GM23338 (cell line): Measurements from ENCODE around the gene GNA12. TPM values are rescaled to one million over a fixed set of nuclear protein-coding genes. Genes with fewer than 3 reads are reported as not detected.

Source experiments
- ATAC-seq: fragments of 200-7000 bp; cut with Tn5 transposase; 3 replicates; pipeline ENCODE4 v1.9.1; 2020
- DNase-seq: peaks from one replicate; pipeline ENCODE4 v3.0.0-alpha.2; 2015; ENCODE audit warnings: low spot score
- H2AFZ ChIP-seq: fragments of 200-600 bp; sonication (generic); 2 replicates; pipeline ENCODE4 v1.8.0; 2016; ENCODE audit warnings: antibody characterized with exemption, mild to moderate bottlenecking, moderate library complexity
- H3F3A ChIP-seq: fragments of 200-600 bp; sonication (generic); replicated peaks from 2 replicates; pipeline ENCODE4 v1.8.0; 2017; ENCODE audit warnings: antibody characterized with exemption, mixed run types, low read depth
- H3K27ac ChIP-seq: fragments of 200-600 bp; sonication (generic); 2 replicates; pipeline ENCODE4 v1.6.1; 2016; ENCODE audit warnings: low read depth
- H3K27me3 ChIP-seq: fragments of 200-600 bp; sonication (generic); 2 replicates; pipeline ENCODE4 v1.8.0; 2016; ENCODE audit warnings: mild to moderate bottlenecking, mixed run types, moderate library complexity; ENCODE audit not compliant: insufficient read depth
- H3K36me3 ChIP-seq: fragments of 200-600 bp; sonication (generic); 2 replicates; pipeline ENCODE4 v1.8.0; 2016; ENCODE audit warnings: mild to moderate bottlenecking; ENCODE audit not compliant: insufficient read depth
- H3K4me1 ChIP-seq: fragments of 200-600 bp; sonication (generic); 2 replicates; pipeline ENCODE4 v1.8.0; 2016; ENCODE audit warnings: mild to moderate bottlenecking, moderate library complexity; ENCODE audit not compliant: insufficient read depth
- H3K4me2 ChIP-seq: fragments of 200-600 bp; sonication (generic); 2 replicates; pipeline ENCODE4 v1.7.1; 2017; ENCODE audit warnings: mixed run types
- H3K4me3 ChIP-seq: fragments of 200-600 bp; sonication (generic); 2 replicates; pipeline ENCODE4 v1.6.1; 2016; ENCODE audit warnings: mixed run types
- H3K79me2 ChIP-seq: fragments of 200-600 bp; sonication (generic); replicated peaks from 2 replicates; pipeline ENCODE4 v1.8.0; 2017; ENCODE audit warnings: mild to moderate bottlenecking; ENCODE audit not compliant: insufficient read depth
- H3K9me2 ChIP-seq: fragments of 200-600 bp; sonication (generic); 2 replicates; pipeline ENCODE4 v1.8.0; 2017; ENCODE audit not compliant: insufficient read depth
- H4K20me1 ChIP-seq: fragments of 200-600 bp; sonication (generic); replicated peaks from 2 replicates; pipeline ENCODE4 v1.8.0; 2017; ENCODE audit warnings: mild to moderate bottlenecking; ENCODE audit not compliant: insufficient read depth
- H3K27ac Mint-ChIP-seq: 2 replicates; pipeline ENCODE4 v1.8.0; 2020; ENCODE audit warnings: inconsistent platforms, mild to moderate bottlenecking, moderate library complexity, mixed read lengths
- H3K27me3 Mint-ChIP-seq: 3 replicates; pipeline ENCODE4 v1.8.0; 2022; ENCODE audit warnings: low read depth, mild to moderate bottlenecking, moderate library complexity, mixed read lengths, inconsistent platforms; ENCODE audit not compliant: insufficient read depth, poor library complexity
- H3K36me3 Mint-ChIP-seq: 3 replicates; pipeline ENCODE4 v1.8.0; 2021; ENCODE audit warnings: low read depth, mild to moderate bottlenecking, inconsistent platforms, moderate library complexity, mixed read lengths
- H3K4me1 Mint-ChIP-seq: 3 replicates; pipeline ENCODE4 v1.8.0; 2020; ENCODE audit warnings: mild to moderate bottlenecking, inconsistent platforms, mixed read lengths
- H3K4me3 Mint-ChIP-seq: 3 replicates; pipeline ENCODE4 v1.8.0; 2021; ENCODE audit warnings: moderate library complexity, mild to moderate bottlenecking, inconsistent platforms, mixed read lengths
- H3K9me3 Mint-ChIP-seq: 3 replicates; pipeline ENCODE4 v1.8.0; 2020; ENCODE audit warnings: moderate library complexity, mild to moderate bottlenecking, inconsistent platforms, mixed read lengths
- EZH2phosphoT487 ChIP-seq: fragments of 200-600 bp; sonication (generic); IDR thresholded peaks from one replicate; pipeline ENCODE4 v1.8.1; 2018; ENCODE audit warnings: antibody characterized with exemption; ENCODE audit not compliant: unreplicated experiment
- STAT1 ChIP-seq: IDR thresholded peaks from one replicate; pipeline ENCODE4 v1.6.1; 2016; ENCODE audit warnings: antibody characterized with exemption; ENCODE audit not compliant: unreplicated experiment
- ZNF114 ChIP-seq: fragments of 250-450 bp; sonication (Bioruptor Pico); IDR thresholded peaks from 2 replicates; pipeline ENCODE4 v1.5.0; 2020; ENCODE audit warnings: mild to moderate bottlenecking, moderate library complexity
- ZNF331 ChIP-seq: fragments of 250-450 bp; sonication (Bioruptor Pico); IDR thresholded peaks from 2 replicates; pipeline ENCODE4 v1.5.0; 2020; ENCODE audit warnings: low read depth, mild to moderate bottlenecking, moderate library complexity
- polyA plus RNA-seq: library from polyadenylated mRNA; unstranded; fragments of >200 nt; fragmentation: Nextera tagmentation; extraction: Ambion mirVana; gene quantifications from 2 replicates; pipeline ENCODE4 v1.2.1, GENCODE V29; 2016
- total RNA-seq: library from RNA; depleted of rRNA; stranded (reverse); fragments of >200 nt; shearing (Covaris generic); gene quantifications from 2 replicates; pipeline ENCODE4 v1.2.3, GENCODE V29; 2014
- TF ChIP-seq, protein P1 (sequence below): fragments of 250-450 bp; sonication (Bioruptor Pico); IDR thresholded peaks from 2 replicates; pipeline ENCODE4 v1.5.0; 2020; ENCODE audit warnings: mild to moderate bottlenecking, moderate library complexity
- TF ChIP-seq, protein P2 (sequence below), 2 experiments: fragments of 200-600 bp in 1 of 2; sonication (generic) in 1 of 2; conservative IDR thresholded peaks; 2 replicates each; pipeline versions ENCODE4 v1.5.1 to v1.6.1; 2016 to 2017; ENCODE audit warnings: antibody characterized with exemption in 2 of 2, low read depth in 2 of 2, mild to moderate bottlenecking in 2 of 2, moderate library complexity in 1 of 2
- TF ChIP-seq, protein P3 (sequence below): IDR thresholded peaks from one replicate; pipeline ENCODE4 v1.6.1; 2018; ENCODE audit warnings: antibody characterized with exemption; ENCODE audit not compliant: unreplicated experiment

The GNA12 gene
- total and polyA plus RNA-seq, 2 experiments from 2014 or later = 24.0 to 87.7 TPM

DNA sequence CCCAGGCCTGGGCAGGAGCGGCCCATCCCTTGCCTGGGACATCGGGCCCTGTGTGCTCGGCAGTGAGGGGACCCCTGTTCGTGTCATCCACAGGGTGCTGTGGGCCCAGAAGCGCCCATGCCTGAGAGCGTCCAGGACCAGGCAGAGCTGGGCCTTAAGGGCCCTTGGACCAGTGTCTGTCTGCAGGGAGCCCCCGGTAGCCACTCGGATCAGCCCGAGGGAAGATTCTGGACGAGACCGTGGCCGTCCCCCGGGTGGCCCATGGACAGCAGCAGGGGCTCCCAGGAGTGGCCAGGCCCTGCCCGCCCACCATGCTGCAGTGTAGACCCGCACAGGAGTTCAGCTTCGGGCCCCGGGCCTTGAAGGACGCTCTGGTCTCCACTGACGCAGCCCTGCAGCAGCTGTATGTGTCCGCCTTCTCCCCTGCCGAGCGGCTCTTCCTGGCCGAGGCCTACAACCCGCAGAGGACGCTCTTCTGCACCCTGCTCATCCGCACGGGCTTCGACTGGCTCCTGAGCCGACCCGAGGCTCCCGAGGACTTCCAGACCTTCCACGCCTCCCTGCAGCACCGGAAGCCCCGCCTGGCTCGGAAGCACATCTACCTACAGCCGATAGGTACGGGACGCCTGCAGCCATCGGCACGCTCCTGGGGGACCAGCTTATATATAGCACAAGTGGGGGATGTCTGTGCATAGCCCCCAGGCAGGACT, 143.8 kb downstream of the GNA12 start (continued):
- no peak for TF ChIP-seq ZNF331 (CRISPR knock-in tag)
- TF ChIP-seq, protein P1, sequence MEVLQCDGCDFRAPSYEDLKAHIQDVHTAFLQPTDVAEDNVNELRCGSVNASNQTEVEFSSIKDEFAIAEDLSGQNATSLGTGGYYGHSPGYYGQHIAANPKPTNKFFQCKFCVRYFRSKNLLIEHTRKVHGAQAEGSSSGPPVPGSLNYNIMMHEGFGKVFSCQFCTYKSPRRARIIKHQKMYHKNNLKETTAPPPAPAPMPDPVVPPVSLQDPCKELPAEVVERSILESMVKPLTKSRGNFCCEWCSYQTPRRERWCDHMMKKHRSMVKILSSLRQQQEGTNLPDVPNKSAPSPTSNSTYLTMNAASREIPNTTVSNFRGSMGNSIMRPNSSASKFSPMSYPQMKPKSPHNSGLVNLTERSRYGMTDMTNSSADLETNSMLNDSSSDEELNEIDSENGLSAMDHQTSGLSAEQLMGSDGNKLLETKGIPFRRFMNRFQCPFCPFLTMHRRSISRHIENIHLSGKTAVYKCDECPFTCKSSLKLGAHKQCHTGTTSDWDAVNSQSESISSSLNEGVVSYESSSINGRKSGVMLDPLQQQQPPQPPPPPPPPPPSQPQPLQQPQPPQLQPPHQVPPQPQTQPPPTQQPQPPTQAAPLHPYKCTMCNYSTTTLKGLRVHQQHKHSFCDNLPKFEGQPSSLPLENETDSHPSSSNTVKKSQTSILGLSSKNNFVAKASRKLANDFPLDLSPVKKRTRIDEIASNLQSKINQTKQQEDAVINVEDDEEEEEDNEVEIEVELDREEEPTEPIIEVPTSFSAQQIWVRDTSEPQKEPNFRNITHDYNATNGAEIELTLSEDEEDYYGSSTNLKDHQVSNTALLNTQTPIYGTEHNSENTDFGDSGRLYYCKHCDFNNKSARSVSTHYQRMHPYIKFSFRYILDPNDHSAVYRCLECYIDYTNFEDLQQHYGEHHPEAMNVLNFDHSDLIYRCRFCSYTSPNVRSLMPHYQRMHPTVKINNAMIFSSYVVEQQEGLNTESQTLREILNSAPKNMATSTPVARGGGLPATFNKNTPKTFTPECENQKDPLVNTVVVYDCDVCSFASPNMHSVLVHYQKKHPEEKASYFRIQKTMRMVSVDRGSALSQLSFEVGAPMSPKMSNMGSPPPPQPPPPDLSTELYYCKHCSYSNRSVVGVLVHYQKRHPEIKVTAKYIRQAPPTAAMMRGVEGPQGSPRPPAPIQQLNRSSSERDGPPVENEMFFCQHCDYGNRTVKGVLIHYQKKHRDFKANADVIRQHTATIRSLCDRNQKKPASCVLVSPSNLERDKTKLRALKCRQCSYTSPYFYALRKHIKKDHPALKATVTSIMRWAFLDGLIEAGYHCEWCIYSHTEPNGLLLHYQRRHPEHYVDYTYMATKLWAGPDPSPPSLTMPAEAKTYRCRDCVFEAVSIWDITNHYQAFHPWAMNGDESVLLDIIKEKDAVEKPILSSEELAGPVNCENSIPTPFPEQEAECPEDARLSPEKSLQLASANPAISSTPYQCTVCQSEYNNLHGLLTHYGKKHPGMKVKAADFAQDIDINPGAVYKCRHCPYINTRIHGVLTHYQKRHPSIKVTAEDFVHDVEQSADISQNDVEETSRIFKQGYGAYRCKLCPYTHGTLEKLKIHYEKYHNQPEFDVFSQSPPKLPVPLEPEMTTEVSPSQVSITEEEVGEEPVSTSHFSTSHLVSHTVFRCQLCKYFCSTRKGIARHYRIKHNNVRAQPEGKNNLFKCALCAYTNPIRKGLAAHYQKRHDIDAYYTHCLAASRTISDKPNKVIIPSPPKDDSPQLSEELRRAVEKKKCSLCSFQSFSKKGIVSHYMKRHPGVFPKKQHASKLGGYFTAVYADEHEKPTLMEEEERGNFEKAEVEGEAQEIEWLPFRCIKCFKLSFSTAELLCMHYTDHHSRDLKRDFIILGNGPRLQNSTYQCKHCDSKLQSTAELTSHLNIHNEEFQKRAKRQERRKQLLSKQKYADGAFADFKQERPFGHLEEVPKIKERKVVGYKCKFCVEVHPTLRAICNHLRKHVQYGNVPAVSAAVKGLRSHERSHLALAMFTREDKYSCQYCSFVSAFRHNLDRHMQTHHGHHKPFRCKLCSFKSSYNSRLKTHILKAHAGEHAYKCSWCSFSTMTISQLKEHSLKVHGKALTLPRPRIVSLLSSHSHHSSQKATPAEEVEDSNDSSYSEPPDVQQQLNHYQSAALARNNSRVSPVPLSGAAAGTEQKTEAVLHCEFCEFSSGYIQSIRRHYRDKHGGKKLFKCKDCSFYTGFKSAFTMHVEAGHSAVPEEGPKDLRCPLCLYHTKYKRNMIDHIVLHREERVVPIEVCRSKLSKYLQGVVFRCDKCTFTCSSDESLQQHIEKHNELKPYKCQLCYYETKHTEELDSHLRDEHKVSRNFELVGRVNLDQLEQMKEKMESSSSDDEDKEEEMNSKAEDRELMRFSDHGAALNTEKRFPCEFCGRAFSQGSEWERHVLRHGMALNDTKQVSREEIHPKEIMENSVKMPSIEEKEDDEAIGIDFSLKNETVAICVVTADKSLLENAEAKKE (CRISPR knock-in tag) = no peak

DNA sequence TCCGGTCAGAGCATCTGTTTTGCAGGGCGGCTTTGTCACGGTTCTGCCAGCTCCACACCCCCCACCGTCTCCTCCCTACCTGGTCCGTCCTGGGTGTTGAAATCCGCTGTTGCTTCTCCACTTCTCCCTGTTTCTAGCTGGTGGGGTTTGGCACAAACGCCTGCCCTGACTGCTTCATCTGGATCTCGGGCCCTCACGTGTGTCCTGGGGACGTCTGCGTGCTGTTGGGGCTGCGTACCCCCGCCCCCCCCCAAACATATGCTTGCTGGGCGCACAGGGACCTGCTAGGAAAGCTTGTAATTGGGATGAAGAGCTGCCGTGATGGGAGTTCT, 144.9 kb downstream of the GNA12 start:
- no peak for ATAC-seq
- Mint-ChIP-seq H3K9me3 (no peaks in the 10 kb centered on the region), H3K27me3 (peaks cover 13% of the 10 kb centered on the region), H3K4me3 (no peak overlapping the region), H3K36me3 (no peaks in the 10 kb centered on the region), H3K27ac (no peak overlapping the region), H3K4me1 (peaks cover 3% of the 10 kb centered on the region)
- Histone ChIP-seq H2AFZ (no peak overlapping the region), H3K9me2 (no peaks in the 10 kb centered on the region), H3K79me2 (no peaks in the 10 kb centered on the region), H3K27me3 (no peaks in the 10 kb centered on the region), H3K27ac (no peak overlapping the region), H3F3A (no peaks in the 10 kb centered on the region), H3K36me3 (no peaks in the 10 kb centered on the region), H3K4me1 (no peaks in the 10 kb centered on the region), H4K20me1 (no peaks in the 10 kb centered on the region; the same call in 1 of the 2 replicates), H3K4me2 (no peak overlapping the region), H3K4me3 (no peak overlapping the region)
- no peak for DNase-seq
- no peak for TF ChIP-seq ZNF331 (CRISPR knock-in tag)
- TF ChIP-seq, protein P2, sequence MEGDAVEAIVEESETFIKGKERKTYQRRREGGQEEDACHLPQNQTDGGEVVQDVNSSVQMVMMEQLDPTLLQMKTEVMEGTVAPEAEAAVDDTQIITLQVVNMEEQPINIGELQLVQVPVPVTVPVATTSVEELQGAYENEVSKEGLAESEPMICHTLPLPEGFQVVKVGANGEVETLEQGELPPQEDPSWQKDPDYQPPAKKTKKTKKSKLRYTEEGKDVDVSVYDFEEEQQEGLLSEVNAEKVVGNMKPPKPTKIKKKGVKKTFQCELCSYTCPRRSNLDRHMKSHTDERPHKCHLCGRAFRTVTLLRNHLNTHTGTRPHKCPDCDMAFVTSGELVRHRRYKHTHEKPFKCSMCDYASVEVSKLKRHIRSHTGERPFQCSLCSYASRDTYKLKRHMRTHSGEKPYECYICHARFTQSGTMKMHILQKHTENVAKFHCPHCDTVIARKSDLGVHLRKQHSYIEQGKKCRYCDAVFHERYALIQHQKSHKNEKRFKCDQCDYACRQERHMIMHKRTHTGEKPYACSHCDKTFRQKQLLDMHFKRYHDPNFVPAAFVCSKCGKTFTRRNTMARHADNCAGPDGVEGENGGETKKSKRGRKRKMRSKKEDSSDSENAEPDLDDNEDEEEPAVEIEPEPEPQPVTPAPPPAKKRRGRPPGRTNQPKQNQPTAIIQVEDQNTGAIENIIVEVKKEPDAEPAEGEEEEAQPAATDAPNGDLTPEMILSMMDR (conservative IDR thresholded peaks at IDR 0.05; ENCODE audit: low read depth in 2 of 2) = no peak
- no peak for TF ChIP-seq EZH2phosphoT487
- TF ChIP-seq STAT1 = no peak
- TF ChIP-seq, protein P3, sequence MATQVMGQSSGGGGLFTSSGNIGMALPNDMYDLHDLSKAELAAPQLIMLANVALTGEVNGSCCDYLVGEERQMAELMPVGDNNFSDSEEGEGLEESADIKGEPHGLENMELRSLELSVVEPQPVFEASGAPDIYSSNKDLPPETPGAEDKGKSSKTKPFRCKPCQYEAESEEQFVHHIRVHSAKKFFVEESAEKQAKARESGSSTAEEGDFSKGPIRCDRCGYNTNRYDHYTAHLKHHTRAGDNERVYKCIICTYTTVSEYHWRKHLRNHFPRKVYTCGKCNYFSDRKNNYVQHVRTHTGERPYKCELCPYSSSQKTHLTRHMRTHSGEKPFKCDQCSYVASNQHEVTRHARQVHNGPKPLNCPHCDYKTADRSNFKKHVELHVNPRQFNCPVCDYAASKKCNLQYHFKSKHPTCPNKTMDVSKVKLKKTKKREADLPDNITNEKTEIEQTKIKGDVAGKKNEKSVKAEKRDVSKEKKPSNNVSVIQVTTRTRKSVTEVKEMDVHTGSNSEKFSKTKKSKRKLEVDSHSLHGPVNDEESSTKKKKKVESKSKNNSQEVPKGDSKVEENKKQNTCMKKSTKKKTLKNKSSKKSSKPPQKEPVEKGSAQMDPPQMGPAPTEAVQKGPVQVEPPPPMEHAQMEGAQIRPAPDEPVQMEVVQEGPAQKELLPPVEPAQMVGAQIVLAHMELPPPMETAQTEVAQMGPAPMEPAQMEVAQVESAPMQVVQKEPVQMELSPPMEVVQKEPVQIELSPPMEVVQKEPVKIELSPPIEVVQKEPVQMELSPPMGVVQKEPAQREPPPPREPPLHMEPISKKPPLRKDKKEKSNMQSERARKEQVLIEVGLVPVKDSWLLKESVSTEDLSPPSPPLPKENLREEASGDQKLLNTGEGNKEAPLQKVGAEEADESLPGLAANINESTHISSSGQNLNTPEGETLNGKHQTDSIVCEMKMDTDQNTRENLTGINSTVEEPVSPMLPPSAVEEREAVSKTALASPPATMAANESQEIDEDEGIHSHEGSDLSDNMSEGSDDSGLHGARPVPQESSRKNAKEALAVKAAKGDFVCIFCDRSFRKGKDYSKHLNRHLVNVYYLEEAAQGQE = no peak
- TF ChIP-seq ZNF114 (CRISPR knock-in tag) = no peak
